ENCODE results near the gene CERKL. TPM values are rescaled to one million over a fixed set of nuclear protein-coding genes. Genes with fewer than 3 reads are reported as not detected.

Gene CERKL
- total RNA-seq, 1 experiment from 2014 or later: 1.6 TPM

GRCh38 chr2:181553244-181553643 lies 103.7 kb downstream of the CERKL start:
- no peak for DNase-seq (ENCODE audit: low read depth)
- in situ Hi-C loops (cut with HindIII; ENCODE audit: low pct_unique_long_range_greater_than_20kb, low sequenced_read_pairs): no loop called here

GRCh38 chr2:181552808-181553207 lies 104.1 kb downstream of the CERKL start:
- DNase-seq (ENCODE audit: low read depth): no peak
- in situ Hi-C loops (cut with HindIII; ENCODE audit: low pct_unique_long_range_greater_than_20kb, low sequenced_read_pairs): no loop called here

GRCh38 chr2:181546086-181546485 lies 110.8 kb downstream of the CERKL start:
- peak; percentile 11 for DNase-seq (ENCODE audit: low read depth)
- in situ Hi-C loops (cut with HindIII; ENCODE audit: low pct_unique_long_range_greater_than_20kb, low sequenced_read_pairs): no loop called here

GRCh38 chr2:181542170-181542569 lies 114.7 kb downstream of the CERKL start:
- in situ Hi-C loops (cut with HindIII; ENCODE audit: low pct_unique_long_range_greater_than_20kb, low sequenced_read_pairs): no loop called here
- no peak for DNase-seq (ENCODE audit: low read depth)

GRCh38 chr2:181540421-181540820 lies 116.5 kb downstream of the CERKL start:
- in situ Hi-C loops (cut with HindIII; ENCODE audit: low pct_unique_long_range_greater_than_20kb, low sequenced_read_pairs): no loop called here

GRCh38 chr2:181536730-181537129 lies 120.2 kb downstream of the CERKL start:
- no peak for DNase-seq (ENCODE audit: low read depth)
- in situ Hi-C loops (cut with HindIII; ENCODE audit: low pct_unique_long_range_greater_than_20kb, low sequenced_read_pairs): no loop called here

More at GRCh38 chr2:181540421-181540820, 116.5 kb downstream of the CERKL start:
- no peak for DNase-seq (ENCODE audit: low read depth)

- in situ Hi-C loops (cut with HindIII; ENCODE audit: low pct_unique_long_range_greater_than_20kb, low sequenced_read_pairs): no loop called here
- DNase-seq (ENCODE audit: low read depth): no peak
Measured at GRCh38 chr2:181528441-181528840, 128.5 kb downstream of the CERKL start.

GRCh38 chr2:181527058-181527457 lies 129.8 kb downstream of the CERKL start:
- no peak for DNase-seq (ENCODE audit: low read depth)
- in situ Hi-C loops (cut with HindIII; ENCODE audit: low pct_unique_long_range_greater_than_20kb, low sequenced_read_pairs): no loop called here

GRCh38 chr2:181526014-181526413 lies 130.9 kb downstream of the CERKL start:
- in situ Hi-C loops (cut with HindIII; ENCODE audit: low pct_unique_long_range_greater_than_20kb, low sequenced_read_pairs): no loop called here
- no peak for DNase-seq (ENCODE audit: low read depth)

- in situ Hi-C loops (cut with HindIII; ENCODE audit: low pct_unique_long_range_greater_than_20kb, low sequenced_read_pairs): no loop called here
- DNase-seq (ENCODE audit: low read depth): no peak
Measured at GRCh38 chr2:181523756-181524155, 133.1 kb downstream of the CERKL start.

GRCh38 chr2:181520253-181520652 lies 136.7 kb downstream of the CERKL start:
- in situ Hi-C loops (cut with HindIII; ENCODE audit: low pct_unique_long_range_greater_than_20kb, low sequenced_read_pairs): no loop called here
- no peak for DNase-seq (ENCODE audit: low read depth)

GRCh38 chr2:181517685-181518301 lies 139.1 kb downstream of the CERKL start:
- DNase-seq (ENCODE audit: low read depth): no peak
- in situ Hi-C loops (cut with HindIII; ENCODE audit: low pct_unique_long_range_greater_than_20kb, low sequenced_read_pairs): no loop called here

- in situ Hi-C loops (cut with HindIII; ENCODE audit: low pct_unique_long_range_greater_than_20kb, low sequenced_read_pairs): no loop called here
- DNase-seq (ENCODE audit: low read depth): no peak
Measured at GRCh38 chr2:181516992-181517391, 139.9 kb downstream of the CERKL start.

GRCh38 chr2:181515719-181516118 lies 141.2 kb downstream of the CERKL start:
- in situ Hi-C loops (cut with HindIII; ENCODE audit: low pct_unique_long_range_greater_than_20kb, low sequenced_read_pairs): no loop called here
- no peak for DNase-seq (ENCODE audit: low read depth)

GRCh38 chr2:181500201-181500600 lies 156.7 kb downstream of the CERKL start:
- DNase-seq (ENCODE audit: low read depth): no peak
- in situ Hi-C loops (cut with HindIII; ENCODE audit: low pct_unique_long_range_greater_than_20kb, low sequenced_read_pairs): no loop called here

- DNase-seq (ENCODE audit: low read depth): no peak
- in situ Hi-C loops (cut with HindIII; ENCODE audit: low pct_unique_long_range_greater_than_20kb, low sequenced_read_pairs): no loop called here
Measured at GRCh38 chr2:181499231-181499630, 157.7 kb downstream of the CERKL start.

Other genes starting within 250 kb of the CERKL start
- 5.9 and 7.7 TPM in 2 replicates for gene ITGA4, start 199.7 kb downstream of the CERKL start, total RNA-seq (2014; rRNA removed; shearing (Covaris generic); ENCODE audit: low replicate concordance)
- gene NEUROD1, start 23.4 kb upstream of the CERKL start, total RNA-seq (2014; rRNA removed; shearing (Covaris generic); ENCODE audit: low replicate concordance): not detected in 2 replicates
- 51.5 and 85.6 TPM in 2 replicates for gene ITPRID2, start 234.6 kb upstream of the CERKL start, total RNA-seq (2014; rRNA removed; shearing (Covaris generic); ENCODE audit: low replicate concordance)

Data from Caki2 (cell line).